ENCODE results near the gene PHC3. TPM values are rescaled to one million over a fixed set of nuclear protein-coding genes. Genes with fewer than 3 reads are reported as not detected.

The PHC3 gene, protein sequence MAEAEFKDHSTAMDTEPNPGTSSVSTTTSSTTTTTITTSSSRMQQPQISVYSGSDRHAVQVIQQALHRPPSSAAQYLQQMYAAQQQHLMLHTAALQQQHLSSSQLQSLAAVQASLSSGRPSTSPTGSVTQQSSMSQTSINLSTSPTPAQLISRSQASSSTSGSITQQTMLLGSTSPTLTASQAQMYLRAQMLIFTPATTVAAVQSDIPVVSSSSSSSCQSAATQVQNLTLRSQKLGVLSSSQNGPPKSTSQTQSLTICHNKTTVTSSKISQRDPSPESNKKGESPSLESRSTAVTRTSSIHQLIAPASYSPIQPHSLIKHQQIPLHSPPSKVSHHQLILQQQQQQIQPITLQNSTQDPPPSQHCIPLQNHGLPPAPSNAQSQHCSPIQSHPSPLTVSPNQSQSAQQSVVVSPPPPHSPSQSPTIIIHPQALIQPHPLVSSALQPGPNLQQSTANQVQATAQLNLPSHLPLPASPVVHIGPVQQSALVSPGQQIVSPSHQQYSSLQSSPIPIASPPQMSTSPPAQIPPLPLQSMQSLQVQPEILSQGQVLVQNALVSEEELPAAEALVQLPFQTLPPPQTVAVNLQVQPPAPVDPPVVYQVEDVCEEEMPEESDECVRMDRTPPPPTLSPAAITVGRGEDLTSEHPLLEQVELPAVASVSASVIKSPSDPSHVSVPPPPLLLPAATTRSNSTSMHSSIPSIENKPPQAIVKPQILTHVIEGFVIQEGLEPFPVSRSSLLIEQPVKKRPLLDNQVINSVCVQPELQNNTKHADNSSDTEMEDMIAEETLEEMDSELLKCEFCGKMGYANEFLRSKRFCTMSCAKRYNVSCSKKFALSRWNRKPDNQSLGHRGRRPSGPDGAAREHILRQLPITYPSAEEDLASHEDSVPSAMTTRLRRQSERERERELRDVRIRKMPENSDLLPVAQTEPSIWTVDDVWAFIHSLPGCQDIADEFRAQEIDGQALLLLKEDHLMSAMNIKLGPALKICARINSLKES
- 10 to 100 TPM; 38.8 to 61.3 (median 55.7) TPM for total RNA-seq (2021; fragmentation: NEBNext Ultra II Directional; extraction: Animal tissue kit (Norgen Biotek cat#: 25700))
- long read RNA-seq, partial matches to known transcripts = 1 of 7 reads
- long read RNA-seq, other reads (novel, unspliced or antisense) = 6 of 7 reads

DNA sequence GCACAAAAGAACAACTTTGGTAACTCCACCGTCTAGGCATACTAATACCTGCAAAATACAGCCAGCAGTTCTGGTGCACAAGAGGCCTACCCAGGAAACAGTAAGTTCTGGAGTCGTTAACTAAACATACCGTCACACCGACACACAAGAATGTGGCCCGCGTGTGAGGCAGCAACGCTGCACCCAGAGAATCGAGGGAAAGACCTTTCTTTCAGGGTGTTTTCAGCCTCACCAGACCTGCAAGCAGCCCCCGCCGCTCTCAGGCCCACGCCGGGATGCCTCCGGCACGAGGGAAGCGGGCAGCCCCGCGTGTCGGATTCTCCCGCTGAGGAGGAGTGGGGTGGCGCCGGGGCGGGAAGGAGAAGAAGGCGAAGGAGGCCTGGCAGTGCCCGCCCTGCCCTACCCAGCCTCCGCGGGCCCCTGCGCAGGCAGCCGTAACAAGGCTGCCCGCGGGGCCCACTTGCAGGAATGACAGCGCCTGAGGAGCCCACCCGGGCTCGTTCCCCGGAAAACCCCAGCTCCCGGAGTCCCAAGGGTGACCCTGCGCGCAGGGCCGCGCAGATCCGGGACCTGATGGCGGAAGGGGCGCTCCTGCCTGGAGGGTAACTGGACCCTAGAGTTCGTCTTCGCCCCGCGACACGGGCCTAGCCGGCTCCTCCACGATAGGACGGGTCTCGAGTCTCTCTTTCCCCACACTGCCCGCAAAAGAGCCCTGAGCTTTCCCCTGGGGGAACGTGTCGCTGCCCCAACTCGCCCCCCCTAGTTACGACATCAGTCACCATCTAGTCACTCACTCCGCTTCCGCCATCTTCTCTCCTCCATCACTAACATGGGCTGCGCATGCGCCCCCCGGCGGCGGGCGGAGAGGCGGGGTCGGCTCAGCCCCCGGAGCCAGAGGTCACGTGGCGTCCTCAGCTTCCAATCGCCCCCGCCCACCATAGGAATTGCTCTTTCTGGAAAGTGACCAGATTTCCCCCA lies at the start of gene PHC3:
Gene PHC3 (minus strand): TSS at position 826 of the 978 bp plus-strand sequence. CDS start 18 bp downstream, at position 808.
- Mint-ChIP-seq H3K27ac (peak within 1 kb of the TSS; percentile 100), H3K36me3 (ENCODE audit: low read depth) (peaks cover 28% of the 10 kb centered on the region), H3K4me1 (ENCODE audit: low read depth) (peaks cover 22% of the 10 kb centered on the region), H3K9me3 (no peaks in the 10 kb centered on the region), H3K4me3 (peak within 1 kb of the TSS; percentile 99), H3K27me3 (ENCODE audit: insufficient read depth) (no peaks in the 10 kb centered on the region)
- DNase-seq = peak; percentile 87
- TF ChIP-seq, protein P1, sequence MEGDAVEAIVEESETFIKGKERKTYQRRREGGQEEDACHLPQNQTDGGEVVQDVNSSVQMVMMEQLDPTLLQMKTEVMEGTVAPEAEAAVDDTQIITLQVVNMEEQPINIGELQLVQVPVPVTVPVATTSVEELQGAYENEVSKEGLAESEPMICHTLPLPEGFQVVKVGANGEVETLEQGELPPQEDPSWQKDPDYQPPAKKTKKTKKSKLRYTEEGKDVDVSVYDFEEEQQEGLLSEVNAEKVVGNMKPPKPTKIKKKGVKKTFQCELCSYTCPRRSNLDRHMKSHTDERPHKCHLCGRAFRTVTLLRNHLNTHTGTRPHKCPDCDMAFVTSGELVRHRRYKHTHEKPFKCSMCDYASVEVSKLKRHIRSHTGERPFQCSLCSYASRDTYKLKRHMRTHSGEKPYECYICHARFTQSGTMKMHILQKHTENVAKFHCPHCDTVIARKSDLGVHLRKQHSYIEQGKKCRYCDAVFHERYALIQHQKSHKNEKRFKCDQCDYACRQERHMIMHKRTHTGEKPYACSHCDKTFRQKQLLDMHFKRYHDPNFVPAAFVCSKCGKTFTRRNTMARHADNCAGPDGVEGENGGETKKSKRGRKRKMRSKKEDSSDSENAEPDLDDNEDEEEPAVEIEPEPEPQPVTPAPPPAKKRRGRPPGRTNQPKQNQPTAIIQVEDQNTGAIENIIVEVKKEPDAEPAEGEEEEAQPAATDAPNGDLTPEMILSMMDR (IDR thresholded peaks at IDR 0.05) = peak; percentile 69

DNA sequence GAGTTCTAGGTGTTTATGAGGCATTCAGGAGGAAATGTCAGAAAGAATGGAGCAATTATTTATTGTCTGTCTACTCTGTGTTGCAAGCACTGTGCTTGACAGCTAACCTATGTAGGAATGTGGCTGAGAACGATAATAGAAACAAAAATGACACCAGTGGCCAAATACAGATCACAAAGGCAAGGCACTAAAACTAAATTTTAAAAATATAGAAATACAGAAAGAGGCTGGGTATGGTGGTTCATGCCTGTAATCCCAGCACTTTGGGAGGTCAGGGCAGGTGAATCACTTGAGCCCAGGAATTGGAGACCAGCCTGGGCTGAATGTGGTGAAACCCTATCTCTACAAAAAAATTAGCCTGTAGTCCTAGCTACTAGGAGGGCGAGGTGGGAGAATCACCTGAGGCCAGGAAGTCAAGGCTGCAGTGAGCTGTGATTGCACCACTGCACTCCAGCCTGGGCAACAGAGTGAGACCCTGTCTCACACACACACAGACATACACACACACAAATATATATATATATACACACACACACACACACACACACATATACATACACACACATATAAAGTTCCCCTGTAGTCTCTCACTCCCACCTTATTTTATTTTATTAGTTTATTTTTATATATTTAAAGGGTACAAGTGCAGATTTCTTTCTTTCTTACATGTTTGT lies 46.7 kb upstream of the PHC3 start:
- Mint-ChIP-seq H3K27me3 (ENCODE audit: insufficient read depth) (no peaks in the 10 kb centered on the region; the same call in 1 of the 2 replicates), H3K4me3 (peak overlapping the region; percentile 3), H3K9me3 (no peaks in the 10 kb centered on the region), H3K36me3 (ENCODE audit: low read depth) (peaks cover 9% of the 10 kb centered on the region; the same call in 1 of the 2 replicates), H3K27ac (peak overlapping the region; percentile 16), H3K4me1 (ENCODE audit: low read depth) (peaks cover 75% of the 10 kb centered on the region)
- DNase-seq = peak; percentile 36
- TF ChIP-seq, protein P1 (IDR thresholded peaks at IDR 0.05) = no peak

DNA sequence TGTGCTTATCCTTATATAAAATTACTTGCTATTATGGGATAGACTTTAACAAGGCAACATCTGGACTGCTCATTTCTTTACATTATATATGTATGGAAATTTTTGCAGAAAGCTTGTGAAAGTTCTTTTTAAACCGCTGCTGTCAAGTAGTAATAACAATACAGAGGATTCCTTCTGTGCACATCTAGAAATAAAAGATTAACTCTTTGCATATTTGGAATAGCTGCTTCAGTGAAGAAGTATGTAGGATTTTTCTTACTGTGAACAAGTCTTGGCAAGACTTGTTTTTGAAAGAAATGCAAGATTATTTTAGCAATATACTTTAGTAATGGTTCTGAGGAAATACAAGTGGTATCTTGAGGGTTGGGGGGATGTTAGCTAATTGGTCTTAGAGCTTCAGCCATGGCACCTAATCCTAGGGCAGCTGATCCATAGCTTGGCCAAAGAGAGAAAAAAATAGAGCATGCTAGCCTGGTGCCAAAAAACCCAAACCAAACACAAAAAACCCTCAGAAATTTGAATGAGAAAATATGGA lies 45.0 kb upstream of the PHC3 start:
- peaks cover 9% of the 10 kb centered on the region; the same call in 1 of the 2 replicates for H3K36me3 Mint-ChIP-seq (ENCODE audit: low read depth)
- H3K4me1 Mint-ChIP-seq (ENCODE audit: low read depth) = peaks cover 69% of the 10 kb centered on the region
- H3K9me3 Mint-ChIP-seq = no peaks in the 10 kb centered on the region
- H3K4me3 Mint-ChIP-seq = peak overlapping the region; percentile 51
- H3K27ac Mint-ChIP-seq = peak overlapping the region; percentile 27; the same call in 1 of the 2 replicates
- TF ChIP-seq, protein P1 (IDR thresholded peaks at IDR 0.05) = no peak
- H3K27me3 Mint-ChIP-seq (ENCODE audit: insufficient read depth) = no peaks in the 10 kb centered on the region; the same call in 1 of the 2 replicates
- peak; percentile 19 for DNase-seq

DNA sequence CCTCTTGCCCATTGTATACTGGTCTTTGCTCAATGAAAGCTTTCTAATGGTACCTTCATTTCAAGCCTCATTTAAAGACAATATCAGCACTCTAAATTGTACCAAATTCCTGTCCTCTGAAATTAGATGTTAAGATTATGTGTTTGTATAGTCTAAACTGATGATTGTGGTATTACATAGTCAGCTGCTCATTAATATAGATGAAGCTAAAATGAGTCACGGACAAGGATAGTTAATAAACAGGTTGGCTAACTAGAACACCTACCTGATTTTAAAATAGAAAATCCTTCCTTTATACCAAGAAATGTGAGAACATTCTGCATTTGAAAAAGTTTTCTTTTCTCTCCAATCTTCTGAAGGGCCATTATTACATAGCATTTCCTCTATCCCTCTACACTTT lies 43.6 kb upstream of the PHC3 start:
- no peak for DNase-seq
- no peaks in the 10 kb centered on the region for H3K9me3 Mint-ChIP-seq
- H3K27ac Mint-ChIP-seq = no peak overlapping the region
- peak overlapping the region; percentile 33; the same call in 1 of the 2 replicates for H3K4me3 Mint-ChIP-seq
- TF ChIP-seq, protein P1 (IDR thresholded peaks at IDR 0.05) = no peak
- H3K27me3 Mint-ChIP-seq (ENCODE audit: insufficient read depth) = no peaks in the 10 kb centered on the region; the same call in 1 of the 2 replicates
- peaks cover 6% of the 10 kb centered on the region; the same call in 1 of the 2 replicates for H3K36me3 Mint-ChIP-seq (ENCODE audit: low read depth)
- peaks cover 74% of the 10 kb centered on the region for H3K4me1 Mint-ChIP-seq (ENCODE audit: low read depth)
